Omental fat pad (tissue), 4 donors: ENCODE data around the gene REST. TPM values are rescaled to one million over a fixed set of nuclear protein-coding genes. Genes with fewer than 3 reads are reported as not detected.

Source experiments
- ATAC-seq: fragments of 150-250 bp; one replicate; pipeline ENCODE4 v1.9.1; 2016; ENCODE audit warnings: mild to moderate bottlenecking, moderate library complexity; ENCODE audit not compliant: low FRiP score
- DNase-seq: peaks from one replicate; pipeline ENCODE4 v3.0.0-alpha.2; 2019; ENCODE audit warnings: low spot score
- CTCF ChIP-seq, 3 donors: fragments of 450-650 bp; IDR thresholded peaks; one replicate each; pipeline ENCODE4 v1.5.1; 2016 to 2017; ENCODE audit warnings: antibody characterized with exemption in 3 of 3, mild to moderate bottlenecking in 3 of 3, moderate library complexity in 2 of 3
- total RNA-seq, 4 donors: library from RNA; depleted of rRNA; stranded (reverse); fragments of >200 nt; gene quantifications; one replicate each; pipeline ENCODE4 v1.1.0, GENCODE V29; 2016

REST gene
- 10 to 100 TPM; 20.7 to 35.5 (median 29.0) TPM for total RNA-seq

GRCh38 chr4:56907489-56908205 is at the start of gene REST:
Gene REST, plus strand, starts transcription at chr4:56907900. Its CDS starts 2,739 bp downstream, at chr4:56910639.
- ATAC-seq, result peak; percentile 81
- TF ChIP-seq CTCF (IDR thresholded peaks at IDR 0.05), result no peak
- DNase-seq, result peak; percentile 46

DNA sequence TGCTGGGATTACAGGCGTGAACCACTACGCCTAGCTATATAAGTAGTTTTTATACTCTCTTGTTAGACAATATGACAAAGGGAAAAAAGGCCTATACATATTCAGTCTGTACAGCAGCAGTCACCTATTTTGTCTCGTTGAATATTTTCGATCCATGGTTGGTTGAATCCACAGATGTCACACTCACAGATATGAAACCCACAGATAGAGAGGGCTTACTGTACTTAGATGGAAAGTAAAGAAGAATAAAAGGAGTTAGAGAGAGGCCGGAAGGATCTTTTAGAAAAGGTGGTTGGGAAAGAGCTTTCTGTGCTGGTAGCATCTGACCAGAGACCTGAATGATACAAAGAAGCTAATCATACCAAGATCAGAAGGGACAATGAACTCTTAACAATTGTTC is 47.9 kb upstream of the REST start:
- no peak for DNase-seq

DNA sequence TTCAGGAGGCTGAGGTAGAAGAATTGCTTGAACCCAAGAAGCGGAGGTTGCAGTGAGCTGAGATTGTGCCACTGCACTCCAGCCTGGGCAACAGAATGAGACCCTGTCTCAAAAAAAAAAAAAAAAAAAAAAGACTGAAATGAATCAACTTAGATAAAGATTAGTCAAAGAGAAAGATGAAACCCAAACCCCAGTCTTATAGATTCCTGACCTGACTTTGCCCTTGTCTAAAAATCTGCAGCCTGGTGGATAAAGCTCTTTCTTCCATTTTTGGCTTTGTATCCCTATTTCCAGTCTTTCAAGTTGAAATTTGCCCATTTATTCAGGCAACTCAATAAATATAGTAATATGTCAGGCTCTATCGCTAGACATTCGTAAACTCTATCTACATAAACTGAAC is 46.9 kb upstream of the REST start:
- DNase-seq (no peak), ATAC-seq (no peak)
- no peak for TF ChIP-seq CTCF (IDR thresholded peaks at IDR 0.05)

More for the DNA sequence above, 47.9 kb upstream of the REST start:
- no peak for ATAC-seq
- no peak for TF ChIP-seq CTCF (IDR thresholded peaks at IDR 0.05)

GRCh38 chr4:56861360-56861759 is 46.3 kb upstream of the REST start:
- ATAC-seq (no peak), DNase-seq (no peak)
- no peak for TF ChIP-seq CTCF (IDR thresholded peaks at IDR 0.05)

- DNase-seq, result no peak
- ATAC-seq, result no peak
- no peak for TF ChIP-seq CTCF (IDR thresholded peaks at IDR 0.05)
Measured at GRCh38 chr4:56863441-56864139, 44.1 kb upstream of the REST start.

DNA sequence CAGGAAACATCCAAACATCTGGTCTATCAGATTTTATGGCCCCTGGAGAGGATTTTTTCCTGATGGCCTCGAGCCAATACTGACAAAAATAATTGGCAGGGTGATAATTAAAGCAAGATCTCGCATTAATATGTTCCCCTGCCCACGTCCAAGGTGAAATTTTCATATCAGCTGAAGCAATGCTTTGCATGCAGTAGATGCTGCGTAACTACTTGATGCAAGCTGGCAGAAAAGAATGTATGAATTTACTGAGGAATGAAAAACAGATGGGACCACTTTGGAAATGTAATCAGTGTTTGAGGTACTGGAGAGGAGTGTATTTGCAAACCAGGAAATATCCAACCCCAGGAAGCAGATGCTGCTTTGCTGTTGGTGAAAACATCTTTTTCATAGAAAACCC is 36.8 kb upstream of the REST start:
- DNase-seq (no peak), ATAC-seq (no peak)

More for the DNA sequence above, 36.8 kb upstream of the REST start:
- TF ChIP-seq CTCF (IDR thresholded peaks at IDR 0.05), result no peak
